Neuron (in vitro differentiated cells): ENCODE measurements around the gene TNFRSF9.
"Not testable (repeated sequence)": the region's sequence is repeated elsewhere in the genome, so short reads cannot be mapped to it uniquely, and the experiment has no call there.

ENCODE experiments used
- H2AFZ ChIP-seq: one replicate; pipeline ENCODE4 v1.6.1; 2013; ENCODE audit warnings: low read depth, mild to moderate bottlenecking, inconsistent platforms, low read length, moderate library complexity
- H3K27me3 ChIP-seq: one replicate; pipeline ENCODE4 v1.6.1; 2013; ENCODE audit warnings: low read length; ENCODE audit not compliant: insufficient read depth
- H3K36me3 ChIP-seq: one replicate; pipeline ENCODE4 v1.6.1; 2013; ENCODE audit warnings: low read length; ENCODE audit not compliant: insufficient read depth
- H3K4me1 ChIP-seq: one replicate; pipeline ENCODE4 v1.6.1; 2013; ENCODE audit warnings: low read length; ENCODE audit not compliant: insufficient read depth
- H3K4me3 ChIP-seq: 2 replicates; pipeline ENCODE4 v1.5.1; 2013; ENCODE audit warnings: mild to moderate bottlenecking, low read length, moderate library complexity
- H3K9me3 ChIP-seq: one replicate; pipeline ENCODE4 v1.6.1; 2013; ENCODE audit warnings: low read length

TNFRSF9 gene

GRCh38 chr1:7970246-7970645 is 29.6 kb upstream of the TNFRSF9 start:
- Histone ChIP-seq H3K9me3 (no peaks in the 10 kb centered on the region), H3K4me1 (no peaks in the 10 kb centered on the region), H3K36me3 (peaks cover 67% of the 10 kb centered on the region), H2AFZ (no peak overlapping the region), H3K27me3 (no peaks in the 10 kb centered on the region), H3K4me3 (no peak overlapping the region)

GRCh38 chr1:7967651-7968050 is 27.0 kb upstream of the TNFRSF9 start:
- Histone ChIP-seq H3K4me1 (peaks cover 5% of the 10 kb centered on the region), H3K36me3 (peaks cover 76% of the 10 kb centered on the region), H3K27me3 (no peaks in the 10 kb centered on the region), H3K4me3 (no peak overlapping the region), H3K9me3 (no peaks in the 10 kb centered on the region), H2AFZ (no peak overlapping the region)

GRCh38 chr1:7967196-7967595 is 26.6 kb upstream of the TNFRSF9 start:
- Histone ChIP-seq H3K27me3 (no peaks in the 10 kb centered on the region), H3K36me3 (peaks cover 74% of the 10 kb centered on the region), H3K9me3 (no peaks in the 10 kb centered on the region), H3K4me1 (peaks cover 9% of the 10 kb centered on the region), H2AFZ (no peak overlapping the region), H3K4me3 (no peak overlapping the region)

- no peak overlapping the region for H2AFZ ChIP-seq
- peaks cover 51% of the 10 kb centered on the region for H3K36me3 ChIP-seq
- H3K4me1 ChIP-seq = peaks cover 15% of the 10 kb centered on the region
- H3K9me3 ChIP-seq = no peaks in the 10 kb centered on the region
- H3K27me3 ChIP-seq = no peaks in the 10 kb centered on the region
- H3K4me3 ChIP-seq = no peak overlapping the region
These were observed 23.8 kb upstream of the TNFRSF9 start for GRCh38 chr1:7964476-7964875.

- H3K4me1 ChIP-seq = peaks cover 15% of the 10 kb centered on the region
- H3K36me3 ChIP-seq = peaks cover 46% of the 10 kb centered on the region
- H2AFZ ChIP-seq, H3K27me3 ChIP-seq, H3K4me3 ChIP-seq, H3K9me3 ChIP-seq: not testable (repeated sequence)
These were observed 23.2 kb upstream of the TNFRSF9 start for GRCh38 chr1:7963841-7964240.

- H3K27me3 ChIP-seq, H3K4me3 ChIP-seq, H2AFZ ChIP-seq, H3K9me3 ChIP-seq: not testable (repeated sequence)
- Histone ChIP-seq H3K36me3 (peaks cover 42% of the 10 kb centered on the region), H3K4me1 (peaks cover 15% of the 10 kb centered on the region)
These were observed 22.7 kb upstream of the TNFRSF9 start for GRCh38 chr1:7963378-7963730.

GRCh38 chr1:7962636-7963377 is 22.2 kb upstream of the TNFRSF9 start:
- no peak overlapping the region for H2AFZ ChIP-seq
- H3K4me1 ChIP-seq = peaks cover 15% of the 10 kb centered on the region
- H3K36me3 ChIP-seq = peaks cover 39% of the 10 kb centered on the region
- no peaks in the 10 kb centered on the region for H3K27me3 ChIP-seq
- H3K9me3 ChIP-seq = no peaks in the 10 kb centered on the region
- H3K4me3 ChIP-seq = peak overlapping the region; percentile 82

GRCh38 chr1:7962014-7962335 is 21.3 kb upstream of the TNFRSF9 start:
- Histone ChIP-seq H2AFZ (no peak overlapping the region), H3K36me3 (peaks cover 31% of the 10 kb centered on the region), H3K27me3 (no peaks in the 10 kb centered on the region), H3K4me1 (peaks cover 15% of the 10 kb centered on the region), H3K4me3 (peak overlapping the region; percentile 82), H3K9me3 (no peaks in the 10 kb centered on the region)

- Histone ChIP-seq H2AFZ (peak within 1 kb of the TSS; percentile 41), H3K27me3 (no peaks in the 10 kb centered on the region), H3K4me3 (peak within 1 kb of the TSS; percentile 82), H3K36me3 (peaks cover 25% of the 10 kb centered on the region), H3K9me3 (no peaks in the 10 kb centered on the region), H3K4me1 (peaks cover 15% of the 10 kb centered on the region)
These were observed 20.8 kb upstream of the TNFRSF9 start, which contains the start of gene PARK7 for GRCh38 chr1:7961216-7962013. PARK7 (plus strand) TSS chr1:7961711; CDS start chr1:7962786, 1,075 bp downstream.

- no peaks in the 10 kb centered on the region for H3K9me3 ChIP-seq
- peak overlapping the region; percentile 41 for H2AFZ ChIP-seq
- no peaks in the 10 kb centered on the region for H3K27me3 ChIP-seq
- peak overlapping the region; percentile 82 for H3K4me3 ChIP-seq
- peaks cover 20% of the 10 kb centered on the region for H3K36me3 ChIP-seq
- H3K4me1 ChIP-seq = peaks cover 15% of the 10 kb centered on the region
These were observed 20.2 kb upstream of the TNFRSF9 start for GRCh38 chr1:7960867-7961215.

- Histone ChIP-seq H3K36me3 (peaks cover 13% of the 10 kb centered on the region), H3K27me3 (no peaks in the 10 kb centered on the region), H3K4me3 (peak overlapping the region; percentile 82), H2AFZ (no peak overlapping the region), H3K9me3 (no peaks in the 10 kb centered on the region), H3K4me1 (peaks cover 15% of the 10 kb centered on the region)
These were observed 19.5 kb upstream of the TNFRSF9 start for GRCh38 chr1:7960165-7960564.

GRCh38 chr1:7956218-7957032 is 15.8 kb upstream of the TNFRSF9 start:
- Histone ChIP-seq H3K4me3 (no peak overlapping the region), H3K36me3 (no peaks in the 10 kb centered on the region), H2AFZ (no peak overlapping the region), H3K27me3 (no peaks in the 10 kb centered on the region), H3K9me3 (peaks cover under 1% of the 10 kb centered on the region), H3K4me1 (peaks cover 4% of the 10 kb centered on the region)

GRCh38 chr1:7954683-7955082 is 14.0 kb upstream of the TNFRSF9 start:
- no peak overlapping the region for H3K4me3 ChIP-seq
- H2AFZ ChIP-seq = no peak overlapping the region
- peaks cover 2% of the 10 kb centered on the region for H3K9me3 ChIP-seq
- no peaks in the 10 kb centered on the region for H3K4me1 ChIP-seq
- H3K36me3 ChIP-seq = no peaks in the 10 kb centered on the region
- no peaks in the 10 kb centered on the region for H3K27me3 ChIP-seq
